Esophagus squamous epithelium (tissue), 4 donors: ENCODE measurements around the gene HYOU1.

Experiments
- POLR2A ChIP-seq, 4 donors: fragments of 450-650 bp; IDR thresholded peaks; one replicate each; pipeline ENCODE4 v1.6.1; 2017; ENCODE audit warnings: antibody characterized with exemption in 4 of 4, mild to moderate bottlenecking in 4 of 4, moderate library complexity in 3 of 4
- TF ChIP-seq, protein P1 (sequence below), 6 experiments: fragments of 450-650 bp in 4 of 6; fragments of 200-600 bp in 2 of 6; sonication (generic) in 2 of 6; IDR thresholded peaks; one replicate each; pipeline ENCODE4 v1.5.1; 2016 to 2019; ENCODE audit warnings: antibody characterized with exemption in 6 of 6, mild to moderate bottlenecking in 4 of 6, moderate library complexity in 4 of 6

DNA sequence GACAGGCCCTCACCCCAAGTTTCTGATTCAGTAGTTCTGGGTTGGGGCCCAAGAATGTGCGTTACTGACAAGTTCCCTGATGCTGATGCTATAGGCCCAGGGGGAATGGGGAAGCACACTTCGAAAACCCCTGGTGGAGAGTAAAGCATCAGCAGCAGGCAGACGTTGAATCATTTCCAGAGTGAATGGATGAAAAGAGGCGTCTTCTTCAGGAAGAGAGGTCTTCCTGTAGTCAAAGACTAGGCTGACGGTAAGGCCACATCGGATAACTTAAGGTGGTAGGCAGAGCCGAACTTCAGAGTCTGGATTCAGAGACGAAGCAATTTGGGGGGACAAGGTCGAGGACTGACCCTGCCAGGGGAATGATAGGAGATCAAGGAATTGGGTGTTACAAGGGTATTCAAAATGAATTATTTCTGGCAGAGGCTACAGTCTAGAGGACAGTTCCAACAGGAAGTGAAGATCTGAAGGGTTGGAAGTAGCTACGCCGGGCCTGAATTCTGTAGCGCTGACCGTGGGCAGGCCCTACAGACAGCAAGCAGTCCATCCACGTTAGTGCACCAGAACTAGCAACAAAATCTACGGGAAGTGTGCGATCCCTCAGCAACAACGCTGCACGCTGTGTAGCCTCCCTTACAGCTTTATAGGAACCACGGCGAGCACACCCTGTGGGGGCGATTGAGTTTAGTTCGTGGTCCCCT is 59.9 kb downstream of the HYOU1 start:
- TF ChIP-seq, protein P1, sequence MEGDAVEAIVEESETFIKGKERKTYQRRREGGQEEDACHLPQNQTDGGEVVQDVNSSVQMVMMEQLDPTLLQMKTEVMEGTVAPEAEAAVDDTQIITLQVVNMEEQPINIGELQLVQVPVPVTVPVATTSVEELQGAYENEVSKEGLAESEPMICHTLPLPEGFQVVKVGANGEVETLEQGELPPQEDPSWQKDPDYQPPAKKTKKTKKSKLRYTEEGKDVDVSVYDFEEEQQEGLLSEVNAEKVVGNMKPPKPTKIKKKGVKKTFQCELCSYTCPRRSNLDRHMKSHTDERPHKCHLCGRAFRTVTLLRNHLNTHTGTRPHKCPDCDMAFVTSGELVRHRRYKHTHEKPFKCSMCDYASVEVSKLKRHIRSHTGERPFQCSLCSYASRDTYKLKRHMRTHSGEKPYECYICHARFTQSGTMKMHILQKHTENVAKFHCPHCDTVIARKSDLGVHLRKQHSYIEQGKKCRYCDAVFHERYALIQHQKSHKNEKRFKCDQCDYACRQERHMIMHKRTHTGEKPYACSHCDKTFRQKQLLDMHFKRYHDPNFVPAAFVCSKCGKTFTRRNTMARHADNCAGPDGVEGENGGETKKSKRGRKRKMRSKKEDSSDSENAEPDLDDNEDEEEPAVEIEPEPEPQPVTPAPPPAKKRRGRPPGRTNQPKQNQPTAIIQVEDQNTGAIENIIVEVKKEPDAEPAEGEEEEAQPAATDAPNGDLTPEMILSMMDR (IDR thresholded peaks at IDR 0.05): peak in 2 of 6 experiments; percentile 34 to 40
- no peak for TF ChIP-seq POLR2A (IDR thresholded peaks at IDR 0.05)
